Astrocyte of the hippocampus (primary cell): ENCODE results near the gene CTNNA2.
A peak's percentile ranks its signal among the peaks of the same experiment; 100 is the strongest.

Experiments used
- DNase-seq: peaks from one replicate; pipeline ENCODE4 v3.0.0; 2011; ENCODE audit warnings: low read depth, low spot score

Gene CTNNA2

DNA sequence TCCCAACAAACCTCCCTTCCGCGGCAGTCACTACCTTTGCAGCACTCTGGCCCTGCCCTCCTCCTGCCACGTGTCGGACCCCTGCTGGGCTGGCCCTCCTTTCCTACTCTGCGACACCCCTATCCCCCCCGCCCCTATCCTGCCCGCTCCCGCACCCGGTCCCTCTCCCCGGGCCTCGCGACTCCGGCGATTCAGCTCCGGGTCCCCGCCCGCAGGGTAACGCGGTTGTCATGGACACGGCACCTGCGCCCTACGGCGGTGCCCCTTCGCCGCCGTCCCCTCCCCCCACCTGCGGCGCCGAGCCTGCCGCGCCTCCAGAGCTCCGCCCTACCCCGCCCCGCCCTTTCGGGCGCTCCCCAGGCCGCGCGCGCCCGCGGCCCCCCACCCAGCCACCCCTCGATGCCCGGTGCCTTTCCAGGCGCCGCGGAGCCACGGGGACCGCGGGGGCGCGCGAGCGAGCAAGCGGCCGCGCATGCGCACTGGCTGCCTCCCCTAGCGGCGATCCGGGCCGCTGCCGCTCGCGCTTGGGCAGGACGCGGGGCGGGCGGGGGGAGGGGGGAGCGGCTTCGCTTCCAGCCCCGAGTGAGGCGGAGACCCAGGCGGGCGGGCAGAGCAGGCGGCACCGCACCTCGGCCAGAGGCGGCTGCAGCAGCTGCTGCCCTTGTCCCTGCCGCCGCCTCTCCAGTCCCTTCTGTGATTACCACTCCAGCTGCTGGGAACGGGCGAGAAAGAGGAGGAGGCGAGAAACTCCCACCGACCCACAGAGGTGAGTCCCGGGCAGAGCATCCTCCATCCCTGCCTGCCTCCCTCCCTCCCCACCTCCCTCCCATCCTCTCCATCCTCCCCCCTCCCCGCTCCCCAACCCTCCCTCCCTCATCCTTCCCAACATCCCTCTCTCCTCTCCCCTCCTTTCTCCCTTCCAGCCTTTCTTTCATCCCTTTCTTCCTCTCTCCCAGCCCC lies at the start of gene CTNNA2:
TSS of gene CTNNA2 (plus strand) at position 610 of the 960 bp plus-strand sequence.
- DNase-seq, result peak; percentile 82

DNA sequence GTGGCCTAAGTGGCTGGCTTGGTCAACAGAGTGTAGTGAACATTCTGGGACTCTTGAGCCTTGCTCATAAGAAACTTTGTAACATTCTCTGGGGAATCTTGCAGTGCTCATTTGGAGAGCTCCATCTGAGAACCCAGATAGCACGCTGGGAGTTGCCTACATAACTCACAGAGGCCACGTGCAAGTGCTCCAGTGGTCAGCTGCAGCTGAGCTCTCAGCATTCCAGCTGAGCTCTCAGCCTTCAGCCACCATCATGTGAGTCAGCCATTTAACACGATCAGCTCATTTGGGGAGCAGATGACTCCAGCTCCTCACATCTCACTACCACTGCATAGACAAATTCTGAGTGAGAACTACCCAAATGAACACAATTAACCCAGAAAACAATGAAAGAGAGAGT lies 25.5 kb upstream of the CTNNA2 start:
- no peak for DNase-seq

DNA sequence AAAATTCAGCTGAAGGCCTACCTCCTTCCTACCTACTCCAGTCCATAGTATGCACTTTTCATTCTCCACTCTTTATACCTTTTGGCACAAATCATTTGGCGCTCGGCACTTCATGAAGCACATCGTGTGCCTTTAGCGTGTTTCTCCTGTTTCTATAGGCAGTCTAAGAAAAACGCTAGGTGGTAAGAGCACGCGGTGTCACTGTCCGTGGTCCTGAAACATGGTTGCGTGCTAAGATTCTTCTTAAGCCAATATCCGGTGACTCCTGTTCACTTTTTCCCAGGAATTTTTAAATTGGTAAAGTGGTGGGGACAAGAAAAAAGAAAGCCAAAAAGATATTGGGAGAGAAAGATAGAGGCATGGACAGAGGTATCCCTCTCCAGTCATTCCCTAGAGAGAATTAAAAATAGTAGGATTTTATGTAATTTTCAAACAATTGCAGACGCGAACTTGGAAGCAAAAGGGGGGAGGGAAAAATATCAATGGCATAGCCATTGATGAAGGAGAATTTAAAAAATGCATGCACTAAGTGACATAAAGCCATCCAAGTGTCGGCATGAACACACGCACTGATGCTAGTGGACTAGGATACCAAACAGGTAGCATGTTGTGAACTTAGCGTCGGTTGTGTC lies 1.4 kb upstream of the CTNNA2 start:
- peak; percentile 77 for DNase-seq

DNA sequence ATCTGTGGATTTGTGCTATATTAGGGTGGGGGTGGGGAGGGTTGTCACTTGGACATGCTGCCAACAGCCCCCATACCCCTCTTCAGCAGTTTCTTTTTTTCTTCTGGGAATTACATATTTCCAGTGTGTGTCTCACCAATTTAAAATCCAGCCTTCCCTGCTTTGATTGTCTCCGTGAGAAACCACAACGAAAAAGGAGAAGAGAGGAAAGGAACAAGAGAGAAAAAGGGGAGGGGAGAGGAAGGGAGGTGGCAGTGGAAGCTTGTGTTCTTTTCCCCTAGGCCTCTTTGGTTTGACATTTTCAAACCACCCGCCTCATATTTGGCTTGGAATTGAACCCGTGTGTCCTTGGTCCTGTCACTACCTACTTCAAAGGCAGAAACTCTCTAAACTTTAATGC lies 860 bp downstream of the CTNNA2 start:
- no peak for DNase-seq

DNA sequence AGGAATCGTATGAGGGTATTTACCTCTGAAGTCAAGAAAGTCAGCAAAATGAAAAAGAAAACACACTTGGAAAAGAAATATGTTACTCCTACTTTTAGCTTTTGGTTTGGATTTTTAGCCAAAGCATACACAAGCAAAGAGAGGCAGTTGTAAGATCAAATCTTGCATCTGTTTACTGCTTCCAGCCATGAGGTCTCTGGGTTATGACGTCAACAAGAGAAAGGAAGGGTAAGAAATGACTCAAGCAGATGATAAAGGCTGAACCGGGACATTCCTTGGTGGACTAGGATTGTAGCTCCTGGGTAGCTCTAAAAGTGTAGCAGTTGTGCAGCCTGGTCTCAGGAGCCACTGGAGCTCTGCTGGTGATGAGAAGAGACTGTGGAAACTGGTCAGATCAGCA lies 16.8 kb downstream of the CTNNA2 start:
- DNase-seq, result no peak

DNA sequence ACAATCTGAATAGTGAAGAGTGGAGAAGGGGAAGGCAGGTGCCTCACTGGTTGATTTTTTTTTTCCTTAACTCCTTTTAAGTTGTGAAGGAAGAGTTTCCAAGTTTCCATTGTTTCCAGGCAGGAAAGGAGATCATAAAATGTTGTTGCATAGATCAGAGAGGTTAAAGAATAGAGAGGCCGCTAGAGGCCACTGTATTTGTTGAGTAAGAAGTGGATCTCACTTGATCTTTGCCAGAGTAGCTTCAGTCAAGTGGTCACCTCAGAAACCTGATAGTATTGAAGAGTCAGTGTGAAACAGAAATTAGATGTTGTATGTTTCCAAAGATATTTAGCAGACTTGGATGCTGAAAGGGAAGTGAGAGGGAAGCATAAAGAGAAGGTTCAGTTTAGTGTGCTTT lies 17.6 kb downstream of the CTNNA2 start:
- peak; percentile 10 for DNase-seq

DNA sequence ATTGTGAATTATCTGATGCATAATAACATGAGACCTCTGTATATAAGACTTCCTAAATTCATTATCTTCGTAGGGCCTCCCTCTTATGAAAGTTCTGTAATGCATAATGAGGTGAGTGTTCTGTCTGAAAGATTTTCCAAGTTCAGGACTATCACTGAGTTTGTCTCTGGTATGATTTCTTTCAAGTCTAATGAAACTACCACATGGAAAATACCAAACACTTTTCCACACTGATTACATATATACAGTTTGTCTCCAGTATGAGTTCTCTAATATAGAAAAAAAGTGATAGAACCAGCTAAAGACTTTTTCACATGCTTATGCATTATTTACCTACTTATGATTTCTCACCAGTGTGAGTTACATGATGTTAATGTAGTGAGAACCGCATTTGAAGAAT lies 34.7 kb downstream of the CTNNA2 start:
- DNase-seq, result no peak

DNA sequence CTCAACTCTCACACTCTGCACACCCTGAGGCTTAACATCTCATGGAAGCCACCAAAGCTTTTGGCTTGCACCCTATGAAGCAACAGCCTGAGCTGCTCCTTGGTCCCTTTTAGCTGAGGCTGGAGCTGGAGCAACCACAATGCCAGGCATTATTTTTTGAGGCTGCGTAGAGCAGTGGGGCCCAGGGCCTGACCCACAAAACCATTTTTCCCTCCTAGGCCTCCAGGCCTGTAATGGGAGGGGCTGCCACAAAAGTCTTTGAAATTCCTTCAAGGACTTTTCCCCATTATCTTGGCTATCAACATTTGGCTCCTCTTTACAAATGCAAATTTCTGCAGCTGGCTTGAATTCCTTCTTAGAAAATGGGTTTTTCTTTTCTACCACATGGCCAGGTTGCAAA lies 39.8 kb downstream of the CTNNA2 start:
- no peak for DNase-seq

DNA sequence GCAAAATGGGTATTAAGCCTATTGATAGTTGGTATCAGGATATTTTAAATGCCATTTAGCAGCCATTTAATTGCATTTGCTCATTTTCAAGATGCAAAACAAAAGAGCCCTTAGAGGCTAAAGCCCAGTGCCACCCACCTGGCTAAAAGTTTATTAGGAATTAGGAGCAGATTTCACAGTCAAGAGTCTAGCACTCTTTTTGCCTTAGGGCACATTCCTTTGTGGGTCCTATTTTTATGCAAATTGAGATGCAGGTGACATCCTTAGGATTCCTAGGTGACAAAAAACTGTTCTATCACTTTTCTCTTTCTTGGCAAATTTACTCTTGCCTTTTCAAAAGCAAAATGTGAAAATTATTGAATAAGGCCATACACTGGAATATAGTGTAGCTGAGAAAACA lies 42.0 kb downstream of the CTNNA2 start:
- no peak for DNase-seq

DNA sequence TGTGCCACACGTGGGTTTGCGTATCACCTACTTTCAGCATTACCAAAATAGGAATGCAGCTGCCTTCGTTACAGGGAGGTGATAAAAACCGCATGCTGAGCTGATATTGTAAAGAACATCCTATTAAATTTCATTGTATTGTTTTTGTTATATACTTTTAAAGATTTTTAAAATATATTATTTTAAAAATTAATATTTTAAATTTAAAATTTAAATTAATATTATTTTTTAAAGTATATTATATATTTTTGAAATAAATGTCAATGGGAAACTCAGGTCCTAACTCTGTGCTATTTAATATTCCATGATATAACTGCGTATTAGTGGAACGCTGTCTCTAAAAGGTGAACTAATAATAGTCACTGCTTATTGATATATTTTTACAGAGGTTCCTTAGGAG lies 51.2 kb downstream of the CTNNA2 start:
- DNase-seq, result no peak

DNA sequence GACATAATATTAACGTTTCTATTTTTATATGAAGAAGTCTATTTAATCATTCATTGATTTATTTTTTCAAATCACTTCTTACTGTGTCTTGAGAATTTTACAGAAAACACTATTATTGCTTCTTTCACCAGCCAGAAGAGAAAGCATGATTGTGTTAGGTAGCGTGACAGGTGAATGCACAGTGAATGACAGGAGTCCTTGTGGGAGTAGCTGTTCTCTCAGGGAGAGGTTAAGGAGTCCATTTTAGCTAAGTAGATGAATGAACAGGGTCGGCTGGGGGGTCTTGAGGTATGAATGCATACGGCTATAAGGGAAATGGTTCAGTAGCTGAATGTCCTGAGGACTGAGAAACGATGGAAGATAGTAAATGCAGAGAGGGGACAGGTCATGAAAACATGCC lies 56.2 kb downstream of the CTNNA2 start:
- DNase-seq, result no peak

DNA sequence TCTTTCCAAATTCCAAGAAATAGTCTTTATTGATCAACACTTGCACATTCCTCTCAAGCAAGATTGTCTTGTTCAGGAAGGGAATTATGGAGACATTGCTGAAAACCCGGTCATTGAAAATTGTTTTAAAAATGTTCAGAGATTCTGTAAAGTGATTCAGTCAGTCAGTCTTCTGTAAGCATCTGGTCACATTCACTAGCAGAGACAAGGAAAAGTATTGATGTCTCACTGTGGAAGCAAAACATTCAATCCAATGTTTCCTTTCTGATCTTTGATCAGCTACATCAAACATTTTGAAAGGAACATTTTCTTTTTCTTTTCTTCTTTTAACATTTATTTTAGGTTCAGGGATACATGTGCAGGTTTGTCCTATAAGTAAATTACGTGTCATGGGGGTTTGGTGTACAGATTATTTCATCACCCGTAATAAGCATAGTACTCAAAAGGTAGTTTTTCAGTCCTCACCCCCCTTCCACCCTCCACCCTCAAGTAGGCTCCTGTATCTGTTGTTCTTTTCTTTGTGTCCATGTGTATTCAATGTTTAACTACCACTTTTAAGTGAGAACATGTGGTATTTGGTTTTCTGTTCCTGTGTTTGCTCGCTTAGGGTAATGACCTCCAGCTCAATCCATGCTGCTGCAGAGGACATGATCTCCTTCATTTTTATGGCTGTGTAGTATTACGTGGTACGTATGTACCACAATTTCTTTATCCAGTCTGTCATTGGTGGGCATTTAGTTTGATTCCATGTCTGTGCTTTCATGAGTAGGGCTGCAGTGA lies 61.2 kb downstream of the CTNNA2 start:
- DNase-seq, result no peak

DNA sequence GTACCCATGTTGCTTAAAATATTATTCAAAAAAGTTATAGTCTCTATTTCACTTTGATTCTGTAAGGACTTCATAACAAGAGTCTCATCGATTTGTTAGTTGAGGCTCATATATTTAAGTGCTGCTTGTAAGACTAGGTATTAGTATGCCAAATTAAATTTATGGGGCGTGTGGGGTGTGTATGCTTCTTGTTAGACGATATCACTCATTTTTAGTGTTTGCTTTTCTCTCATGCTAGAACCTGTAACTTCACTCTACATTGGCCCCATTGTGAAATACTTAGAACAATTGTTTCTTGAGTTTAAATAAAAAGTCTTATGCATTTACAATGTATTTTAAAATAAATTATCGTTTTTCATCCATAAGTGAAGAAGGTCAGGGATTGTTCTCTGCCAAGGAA lies 63.6 kb downstream of the CTNNA2 start:
- no peak for DNase-seq

DNA sequence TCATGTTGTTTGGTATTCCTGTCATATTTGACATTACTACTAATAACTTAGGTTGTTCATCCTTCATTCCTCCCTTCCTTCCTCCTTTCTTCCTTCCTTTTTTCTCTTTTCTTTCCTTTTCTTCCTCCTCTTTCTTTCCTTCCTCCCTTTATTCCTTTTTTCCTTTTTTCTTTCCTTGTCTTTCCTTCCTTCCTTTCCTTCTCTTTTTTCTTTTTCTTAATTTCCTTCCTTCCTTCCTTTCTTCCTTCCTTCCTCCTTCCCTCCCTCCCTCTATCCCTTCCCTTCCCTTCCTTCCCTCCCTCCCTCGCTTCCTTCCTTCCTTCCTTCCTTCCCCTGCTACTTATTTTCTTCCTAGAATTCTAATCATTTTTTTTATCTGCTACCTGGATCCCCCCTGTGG lies 66.1 kb downstream of the CTNNA2 start:
- DNase-seq, result no peak

DNA sequence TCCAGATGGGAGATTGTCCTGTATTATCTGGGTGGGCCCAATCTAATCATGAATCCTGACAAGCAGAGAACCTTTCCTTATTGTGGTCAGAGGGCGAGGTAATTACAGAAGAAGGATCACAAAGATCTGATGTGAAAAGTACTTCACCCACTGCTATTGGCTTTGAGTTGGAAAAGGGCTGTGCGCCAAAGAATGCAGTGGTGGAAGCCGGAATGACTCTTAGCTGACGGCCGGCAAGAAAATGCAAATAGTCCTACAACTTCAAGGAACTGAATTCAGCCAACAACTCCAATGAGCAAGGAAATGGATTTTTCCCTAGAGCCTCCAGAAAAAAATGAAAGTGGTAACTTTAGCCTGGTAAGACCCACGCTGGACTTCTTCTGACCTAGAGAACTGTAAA lies 67.3 kb downstream of the CTNNA2 start:
- DNase-seq, result peak; percentile 68

DNA sequence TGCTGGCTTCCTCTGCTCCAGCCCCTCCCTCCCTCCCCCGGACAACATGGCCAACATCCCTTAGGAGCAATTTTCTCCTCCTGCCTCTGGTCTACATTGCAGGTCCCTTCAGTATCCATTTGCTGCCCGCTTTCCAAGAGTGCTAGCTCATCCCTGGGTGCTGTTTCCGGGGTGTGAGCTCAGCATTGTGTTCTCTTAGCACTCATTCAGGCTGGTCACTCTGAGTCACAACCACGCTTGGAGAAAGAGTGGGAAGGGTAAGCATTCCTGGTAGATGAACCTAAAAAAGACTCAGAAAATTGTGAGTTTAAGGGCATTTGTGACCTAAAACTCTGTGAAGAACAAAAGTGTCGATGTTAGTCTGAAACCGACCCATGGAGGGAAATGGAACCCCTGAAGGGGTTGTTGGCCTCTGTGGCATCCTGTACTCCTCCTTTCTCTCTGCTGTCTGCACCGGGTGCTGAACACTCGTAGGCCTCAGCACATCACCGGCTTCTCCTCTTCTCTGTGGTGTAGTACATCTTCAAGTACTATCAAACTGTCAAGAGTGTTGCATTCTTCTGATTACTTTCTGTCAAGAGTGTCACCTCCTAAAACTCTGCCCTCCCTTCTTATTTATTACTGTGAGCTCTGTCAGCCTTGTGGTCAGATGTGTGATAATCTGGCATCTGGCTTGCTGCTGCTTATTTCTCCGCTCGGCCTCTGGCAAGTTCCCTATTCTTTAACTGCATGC lies 73.0 kb downstream of the CTNNA2 start:
- DNase-seq, result peak; percentile 59

DNA sequence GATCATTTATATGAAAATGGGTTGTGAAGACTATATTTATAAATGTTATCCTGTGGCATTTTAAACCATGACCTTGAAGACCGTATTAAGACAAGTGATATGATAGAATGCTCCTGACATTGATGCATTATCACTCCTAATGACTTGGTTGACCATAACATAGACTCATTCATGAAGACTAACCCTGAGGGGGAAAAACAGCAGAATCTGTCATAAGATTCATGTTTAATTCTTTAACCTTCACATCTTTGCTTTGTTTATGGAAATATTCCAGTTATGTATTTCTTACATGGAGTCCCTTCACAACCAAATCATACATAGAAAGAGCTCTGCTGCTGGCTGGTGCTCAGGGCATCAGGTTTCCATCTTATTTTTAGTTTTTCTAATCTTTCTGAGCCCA lies 78.4 kb downstream of the CTNNA2 start:
- DNase-seq, result no peak

DNA sequence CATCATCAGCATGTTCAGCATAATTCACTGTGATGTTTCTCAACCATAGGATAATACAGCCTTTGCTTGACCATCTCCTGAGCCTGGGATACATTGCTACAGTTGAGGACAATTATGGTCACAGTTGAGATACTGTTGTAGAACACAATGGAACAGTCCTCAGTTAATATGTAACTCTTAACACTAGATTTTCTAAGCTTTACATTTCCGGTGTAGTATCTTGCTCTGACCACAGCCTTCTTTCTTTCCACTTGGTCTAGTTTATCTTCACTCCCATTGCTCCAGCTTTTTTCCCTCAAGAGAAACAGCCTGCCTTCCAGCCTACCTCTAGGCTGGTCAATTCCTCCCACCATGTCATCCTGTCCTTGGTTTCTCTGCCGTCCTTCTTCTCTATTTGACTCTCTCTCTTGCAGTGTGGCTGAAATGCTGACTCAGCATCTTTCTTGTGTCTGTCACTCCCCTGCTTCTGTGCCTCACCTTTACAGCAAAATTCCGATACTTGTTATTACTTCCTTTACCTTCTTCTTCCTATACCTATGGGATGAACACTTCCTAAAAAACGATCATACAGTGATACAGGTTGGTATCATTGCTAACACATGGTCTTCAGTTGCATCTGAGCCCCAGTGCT lies 80.5 kb downstream of the CTNNA2 start:
- no peak for DNase-seq

DNA sequence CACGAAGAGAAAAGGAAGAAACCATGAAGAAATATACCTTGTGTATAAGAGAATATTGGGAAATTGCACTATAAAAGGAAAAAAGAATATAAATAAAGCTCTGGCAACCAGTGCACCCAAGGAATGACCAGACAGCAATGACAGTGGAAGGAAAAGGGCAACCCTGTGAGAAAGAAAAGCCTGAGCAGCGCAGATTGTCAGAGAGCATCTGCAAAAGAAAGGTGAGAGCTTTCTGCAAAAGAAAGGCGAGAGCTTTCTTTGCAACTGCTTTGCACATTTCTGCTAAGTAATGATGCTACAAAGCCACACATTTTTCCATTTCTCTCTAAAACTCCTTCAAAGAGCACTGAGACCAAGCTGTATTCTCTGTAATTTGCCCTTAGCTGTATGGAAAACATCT lies 83.6 kb downstream of the CTNNA2 start:
- no peak for DNase-seq

DNA sequence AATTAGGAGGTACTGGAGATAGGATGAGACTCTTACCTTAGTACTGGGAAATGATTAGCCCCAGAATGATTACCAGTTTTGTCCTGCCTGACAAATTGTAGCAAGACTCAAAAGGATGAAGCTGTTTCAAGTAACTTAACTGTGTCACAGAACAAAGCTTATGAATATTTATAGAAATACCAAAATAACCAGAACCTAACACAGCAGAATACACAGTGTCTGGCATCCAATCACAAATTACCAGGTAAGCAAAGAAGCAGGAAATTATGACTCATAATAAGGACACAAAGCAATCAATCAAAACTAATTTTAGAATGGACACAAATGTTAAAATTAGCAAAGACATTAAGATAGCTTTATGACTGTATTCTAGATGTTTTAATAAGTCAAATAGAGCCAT lies 91.9 kb downstream of the CTNNA2 start:
- DNase-seq, result no peak

DNA sequence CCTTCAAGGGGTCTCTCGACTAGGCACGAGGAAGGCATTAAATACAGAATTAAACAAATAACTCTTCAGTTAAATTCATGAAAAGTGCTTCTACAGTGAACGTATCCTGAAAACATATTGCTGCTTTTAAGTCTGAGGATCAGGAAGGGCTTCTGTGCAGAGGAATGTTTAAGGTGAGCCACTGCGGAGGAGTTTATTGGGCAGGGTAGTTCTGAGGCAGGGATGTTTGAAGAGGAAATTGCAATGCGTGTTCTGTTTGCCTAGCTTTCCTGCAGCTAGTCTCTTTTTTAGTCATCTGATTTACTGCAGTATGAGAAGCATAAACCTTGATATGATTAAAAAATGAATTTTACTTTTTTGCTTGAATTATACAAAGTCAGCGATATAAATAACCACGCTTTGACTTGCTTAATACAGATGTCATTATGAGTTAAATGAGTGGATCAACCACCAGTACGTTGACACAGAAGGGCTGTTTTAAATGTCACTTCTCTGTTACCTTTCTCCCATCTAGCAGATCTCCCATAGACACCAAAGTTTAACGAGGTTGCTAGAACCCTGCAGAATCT lies 98.7 kb downstream of the CTNNA2 start:
- no peak for DNase-seq
